Measurements from ENCODE around the gene DISC1.

DNA sequence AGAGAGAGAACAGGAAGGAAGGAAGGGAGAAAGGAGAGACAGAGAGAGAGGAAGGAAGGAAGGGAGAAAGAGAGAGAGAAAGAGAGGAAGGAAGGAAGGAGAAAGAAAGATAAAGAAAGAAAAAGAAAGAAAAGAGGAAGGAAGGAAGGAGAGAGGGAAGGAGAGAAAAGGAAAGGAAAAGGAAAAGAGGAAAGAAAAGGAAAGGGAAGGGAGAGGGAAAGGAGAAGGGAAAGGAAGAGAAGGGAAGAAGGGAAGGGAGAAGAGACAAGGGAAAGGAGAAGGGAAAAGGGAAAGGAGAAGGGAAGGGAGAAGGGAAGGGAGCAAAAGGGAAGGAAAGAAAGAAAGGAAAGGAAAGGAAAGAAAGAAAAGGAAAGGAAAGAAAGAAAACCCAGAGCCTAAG is 404.6 kb downstream of the DISC1 start:
- TF ChIP-seq, protein P1, sequence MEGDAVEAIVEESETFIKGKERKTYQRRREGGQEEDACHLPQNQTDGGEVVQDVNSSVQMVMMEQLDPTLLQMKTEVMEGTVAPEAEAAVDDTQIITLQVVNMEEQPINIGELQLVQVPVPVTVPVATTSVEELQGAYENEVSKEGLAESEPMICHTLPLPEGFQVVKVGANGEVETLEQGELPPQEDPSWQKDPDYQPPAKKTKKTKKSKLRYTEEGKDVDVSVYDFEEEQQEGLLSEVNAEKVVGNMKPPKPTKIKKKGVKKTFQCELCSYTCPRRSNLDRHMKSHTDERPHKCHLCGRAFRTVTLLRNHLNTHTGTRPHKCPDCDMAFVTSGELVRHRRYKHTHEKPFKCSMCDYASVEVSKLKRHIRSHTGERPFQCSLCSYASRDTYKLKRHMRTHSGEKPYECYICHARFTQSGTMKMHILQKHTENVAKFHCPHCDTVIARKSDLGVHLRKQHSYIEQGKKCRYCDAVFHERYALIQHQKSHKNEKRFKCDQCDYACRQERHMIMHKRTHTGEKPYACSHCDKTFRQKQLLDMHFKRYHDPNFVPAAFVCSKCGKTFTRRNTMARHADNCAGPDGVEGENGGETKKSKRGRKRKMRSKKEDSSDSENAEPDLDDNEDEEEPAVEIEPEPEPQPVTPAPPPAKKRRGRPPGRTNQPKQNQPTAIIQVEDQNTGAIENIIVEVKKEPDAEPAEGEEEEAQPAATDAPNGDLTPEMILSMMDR (IDR thresholded peaks at IDR 0.05): no peak
- no peak for TF ChIP-seq POLR2A (IDR thresholded peaks at IDR 0.05)
